OCI-LY3 (cell line): ENCODE measurements around the gene PCED1B.
A peak's percentile ranks its signal among the peaks of the same experiment; 100 is the strongest.

Experiments used
- H2AFZ ChIP-seq: fragments of 200-600, 300-600 bp; shearing (Covaris generic); 2 replicates; pipeline ENCODE4 v1.6.0; 2014; ENCODE audit warnings: antibody characterized with exemption, low read depth, low read length
- H3K27ac ChIP-seq: fragments of 200-600, 300-600 bp; sonication (generic); 2 replicates; pipeline ENCODE4 v1.5.1; 2014; ENCODE audit warnings: mild to moderate bottlenecking, low read length, moderate library complexity, mixed read lengths
- H3K27me3 ChIP-seq: fragments of 200-600, 300-600 bp; sonication (generic); 2 replicates; pipeline ENCODE4 v1.6.1; 2014; ENCODE audit warnings: low read depth, low read length, mixed read lengths
- H3K36me3 ChIP-seq: fragments of 200-600, 300-600 bp; sonication (generic); replicated peaks from 2 replicates; pipeline ENCODE3; 2014; ENCODE audit warnings: low read depth, low read length, mixed read lengths
- H3K4me1 ChIP-seq: fragments of 300-600, 200-600 bp; sonication (generic); 2 replicates; pipeline ENCODE4 v1.6.1; 2014; ENCODE audit warnings: low read length, mixed read lengths
- H3K4me2 ChIP-seq: fragments of 200-600, 300-600 bp; sonication (generic); 2 replicates; pipeline ENCODE4 v1.6.1; 2014; ENCODE audit warnings: low read length, mixed read lengths
- H3K4me3 ChIP-seq: fragments of 300-600, 200-600 bp; sonication (generic); 2 replicates; pipeline ENCODE4 v1.5.1; 2014; ENCODE audit warnings: antibody characterized with exemption, mild to moderate bottlenecking, low read length, moderate library complexity
- H3K79me2 ChIP-seq: fragments of 300-600, 200-600 bp; shearing (Covaris generic); 2 replicates; pipeline ENCODE4 v1.6.1; 2014; ENCODE audit warnings: mild to moderate bottlenecking, low read length, mixed read lengths
- H3K9ac ChIP-seq: fragments of 300-600, 200-600 bp; shearing (Covaris generic); 2 replicates; pipeline ENCODE4 v1.6.0; 2014; ENCODE audit warnings: mild to moderate bottlenecking, low read length, moderate library complexity
- H3K9me3 ChIP-seq: fragments of 200-600, 300-600 bp; shearing (Covaris generic); 2 replicates; pipeline ENCODE4 v1.6.1; 2014; ENCODE audit warnings: low read length, mixed read lengths; ENCODE audit not compliant: insufficient read depth
- H4K20me1 ChIP-seq: fragments of 200-600, 300-600 bp; sonication (generic); 2 replicates; pipeline ENCODE4 v1.6.1; 2016; ENCODE audit warnings: low read length, mixed read lengths; ENCODE audit not compliant: insufficient read depth
- EZH2phosphoT487 ChIP-seq: fragments of 200-600 bp; shearing (Covaris generic); IDR thresholded peaks from 2 replicates; pipeline ENCODE4 v1.6.1; 2018; ENCODE audit warnings: antibody characterized with exemption, mixed run types, low read depth
- TF ChIP-seq, protein P1 (sequence below): fragments of 200-600, 300-600 bp; sonication (generic); IDR thresholded peaks from 2 replicates; pipeline ENCODE4 v1.5.1; 2014; ENCODE audit warnings: antibody characterized with exemption, low read length, low read depth

Gene PCED1B

GRCh38 chr12:47271800-47272239 lies 192.4 kb downstream of the PCED1B start:
- peaks cover 44% of the 10 kb centered on the region for H3K4me1 ChIP-seq
- no peaks in the 10 kb centered on the region for H3K79me2 ChIP-seq
- H3K36me3 ChIP-seq: peaks cover 8% of the 10 kb centered on the region
- H3K27ac ChIP-seq: no peak overlapping the region
- no peaks in the 10 kb centered on the region for H4K20me1 ChIP-seq
- 0 out of 2 replicates have a peak, but pooled peaks cover 4% of the 10 kb centered on the region for H3K27me3 ChIP-seq
- no peak for TF ChIP-seq EZH2phosphoT487
- TF ChIP-seq, protein P1, sequence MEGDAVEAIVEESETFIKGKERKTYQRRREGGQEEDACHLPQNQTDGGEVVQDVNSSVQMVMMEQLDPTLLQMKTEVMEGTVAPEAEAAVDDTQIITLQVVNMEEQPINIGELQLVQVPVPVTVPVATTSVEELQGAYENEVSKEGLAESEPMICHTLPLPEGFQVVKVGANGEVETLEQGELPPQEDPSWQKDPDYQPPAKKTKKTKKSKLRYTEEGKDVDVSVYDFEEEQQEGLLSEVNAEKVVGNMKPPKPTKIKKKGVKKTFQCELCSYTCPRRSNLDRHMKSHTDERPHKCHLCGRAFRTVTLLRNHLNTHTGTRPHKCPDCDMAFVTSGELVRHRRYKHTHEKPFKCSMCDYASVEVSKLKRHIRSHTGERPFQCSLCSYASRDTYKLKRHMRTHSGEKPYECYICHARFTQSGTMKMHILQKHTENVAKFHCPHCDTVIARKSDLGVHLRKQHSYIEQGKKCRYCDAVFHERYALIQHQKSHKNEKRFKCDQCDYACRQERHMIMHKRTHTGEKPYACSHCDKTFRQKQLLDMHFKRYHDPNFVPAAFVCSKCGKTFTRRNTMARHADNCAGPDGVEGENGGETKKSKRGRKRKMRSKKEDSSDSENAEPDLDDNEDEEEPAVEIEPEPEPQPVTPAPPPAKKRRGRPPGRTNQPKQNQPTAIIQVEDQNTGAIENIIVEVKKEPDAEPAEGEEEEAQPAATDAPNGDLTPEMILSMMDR: no peak
- no peak overlapping the region for H3K4me2 ChIP-seq
- H3K4me3 ChIP-seq: no peak overlapping the region
- peaks cover 14% of the 10 kb centered on the region for H3K9me3 ChIP-seq
- no peak overlapping the region for H3K9ac ChIP-seq
- H2AFZ ChIP-seq: no peak overlapping the region

DNA sequence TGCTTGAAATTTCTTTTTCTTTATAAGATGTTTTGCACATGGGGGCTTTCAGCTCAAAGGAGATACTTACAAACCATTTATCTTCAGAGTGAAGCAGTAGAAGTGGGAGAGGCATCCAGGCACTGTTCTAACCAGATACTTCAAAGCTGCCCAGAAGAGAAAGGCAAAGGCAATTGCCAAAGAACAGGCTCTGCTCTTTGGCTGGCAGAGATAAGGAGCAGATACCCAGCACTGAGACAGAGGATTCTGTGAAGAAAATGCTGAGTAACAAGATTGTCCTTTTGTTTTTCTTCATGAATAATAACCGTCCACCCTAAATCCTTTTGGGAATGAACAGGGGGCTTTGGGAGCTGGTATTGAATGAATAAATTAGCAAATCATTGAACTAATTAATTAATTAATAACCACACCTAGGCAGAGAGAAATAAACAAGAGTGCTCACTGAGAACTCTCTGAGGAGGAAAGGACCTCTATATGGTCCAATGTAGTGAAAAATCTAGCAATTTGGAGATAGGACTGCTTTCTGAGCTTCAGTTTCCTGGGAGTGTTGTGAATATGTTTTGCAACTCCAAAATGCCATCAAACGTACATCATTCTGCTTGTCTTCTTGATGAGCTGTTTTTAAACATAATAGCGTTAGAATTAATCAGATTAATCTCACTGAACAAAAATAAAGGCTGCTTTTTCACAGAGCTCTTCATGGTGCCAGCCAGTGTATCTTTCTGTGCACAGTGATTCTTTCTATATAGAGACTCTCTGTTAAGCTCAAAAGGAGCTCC lies 193.2 kb downstream of the PCED1B start:
- H3K79me2 ChIP-seq: no peaks in the 10 kb centered on the region
- 0 out of 2 replicates have a peak, but pooled peaks cover 4% of the 10 kb centered on the region for H3K27me3 ChIP-seq
- peaks cover 8% of the 10 kb centered on the region for H3K9me3 ChIP-seq
- H2AFZ ChIP-seq: no peak overlapping the region
- no peak overlapping the region for H3K27ac ChIP-seq
- no peak overlapping the region for H3K9ac ChIP-seq
- H3K4me1 ChIP-seq: peaks cover 49% of the 10 kb centered on the region
- H3K4me2 ChIP-seq: no peak overlapping the region
- H3K4me3 ChIP-seq: no peak overlapping the region
- no peak for TF ChIP-seq EZH2phosphoT487
- TF ChIP-seq, protein P1: no peak
- H4K20me1 ChIP-seq: no peaks in the 10 kb centered on the region
- peaks cover 8% of the 10 kb centered on the region for H3K36me3 ChIP-seq

GRCh38 chr12:47273191-47273626 lies 193.8 kb downstream of the PCED1B start:
- Histone ChIP-seq H3K36me3 (peaks cover 2% of the 10 kb centered on the region), H3K79me2 (no peaks in the 10 kb centered on the region), H2AFZ (no peak overlapping the region), H3K27me3 (0 out of 2 replicates have a peak, but pooled peaks cover 4% of the 10 kb centered on the region), H3K9ac (no peak overlapping the region), H3K9me3 (peaks cover 2% of the 10 kb centered on the region), H3K4me2 (no peak overlapping the region), H3K4me1 (peaks cover 53% of the 10 kb centered on the region), H3K27ac (no peak overlapping the region), H4K20me1 (no peaks in the 10 kb centered on the region), H3K4me3 (no peak overlapping the region)
- TF ChIP-seq, protein P1: no peak
- no peak for TF ChIP-seq EZH2phosphoT487

DNA sequence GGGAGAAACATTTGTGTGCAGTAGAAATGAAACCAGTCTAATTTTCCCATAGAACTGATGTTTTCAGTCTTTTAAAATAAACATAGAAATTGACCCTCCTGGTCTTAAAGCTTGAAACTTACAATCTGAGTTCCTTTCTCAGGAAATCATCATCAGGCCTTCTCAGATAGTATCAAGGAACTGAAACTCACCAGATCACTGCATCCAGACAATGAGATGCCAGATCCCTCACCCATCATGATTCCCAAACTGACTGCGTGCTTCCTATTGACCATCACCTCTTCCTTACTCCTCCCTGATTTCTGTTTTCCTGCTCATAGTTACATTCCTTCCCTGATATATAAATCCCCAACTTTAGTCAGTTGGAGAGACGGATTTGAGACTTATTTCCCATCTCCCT lies 195.3 kb downstream of the PCED1B start:
- TF ChIP-seq, protein P1: no peak
- no peak for TF ChIP-seq EZH2phosphoT487
- Histone ChIP-seq H4K20me1 (no peaks in the 10 kb centered on the region), H3K79me2 (no peaks in the 10 kb centered on the region), H3K4me2 (peak overlapping the region; percentile 20; the same call in 1 of the 2 replicates), H3K9me3 (no peaks in the 10 kb centered on the region), H3K4me1 (peaks cover 38% of the 10 kb centered on the region), H2AFZ (no peak overlapping the region), H3K36me3 (no peaks in the 10 kb centered on the region), H3K27ac (no peak overlapping the region), H3K4me3 (no peak overlapping the region), H3K27me3 (0 out of 2 replicates have a peak, but pooled peaks cover 4% of the 10 kb centered on the region), H3K9ac (no peak overlapping the region)
